Inflammatory macrophage treated with lipopolysaccharide for 1 hour (primary cell): ENCODE data around the gene MAPKAPK3.

Experiments used
- DNase-seq, 2 donors: peaks; one replicate each; pipeline ENCODE4 v3.0.0-alpha.2; 2020 to 2022

MAPKAPK3 gene

DNA sequence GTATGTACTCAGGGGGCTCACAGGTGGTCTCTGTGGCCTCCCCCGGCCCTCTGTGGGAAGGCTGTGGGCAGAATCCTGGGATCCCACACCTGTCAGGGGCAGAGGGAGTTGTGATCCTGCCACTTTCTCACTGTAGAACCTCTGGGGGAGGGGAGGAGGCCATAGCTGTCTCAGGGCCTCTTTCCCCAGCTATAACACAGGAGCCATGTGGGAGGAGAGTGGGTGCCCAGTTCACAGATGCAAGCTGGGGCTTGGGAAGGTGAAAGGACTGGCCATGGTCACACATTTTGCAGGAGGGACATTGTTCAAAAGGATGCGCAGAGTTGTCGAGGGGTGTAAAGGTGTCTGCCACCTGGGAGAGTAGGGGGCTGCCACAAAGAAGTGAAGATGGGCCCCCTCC lies 11.7 kb downstream of the MAPKAPK3 start:
- no peak for DNase-seq

DNA sequence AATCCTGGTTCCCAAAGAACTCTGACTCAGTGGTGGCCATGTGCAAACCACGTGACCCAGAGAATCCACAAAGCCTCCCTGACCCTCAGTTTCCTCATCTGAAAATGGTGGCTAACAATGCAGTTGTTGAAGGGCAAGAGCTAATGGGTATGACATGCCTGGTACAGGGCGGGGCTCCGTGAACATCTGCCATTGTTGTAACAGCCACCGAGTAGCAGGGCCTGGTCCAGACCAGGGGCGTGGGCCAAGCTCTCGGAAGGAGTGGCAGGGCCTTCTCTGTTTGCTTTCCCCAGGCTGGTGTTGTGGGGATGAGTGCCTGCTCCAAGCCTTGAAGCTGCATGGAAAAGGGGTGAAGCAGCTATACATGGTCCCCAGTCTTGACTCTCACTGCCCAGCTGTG lies 13.4 kb downstream of the MAPKAPK3 start:
- DNase-seq = no peak

DNA sequence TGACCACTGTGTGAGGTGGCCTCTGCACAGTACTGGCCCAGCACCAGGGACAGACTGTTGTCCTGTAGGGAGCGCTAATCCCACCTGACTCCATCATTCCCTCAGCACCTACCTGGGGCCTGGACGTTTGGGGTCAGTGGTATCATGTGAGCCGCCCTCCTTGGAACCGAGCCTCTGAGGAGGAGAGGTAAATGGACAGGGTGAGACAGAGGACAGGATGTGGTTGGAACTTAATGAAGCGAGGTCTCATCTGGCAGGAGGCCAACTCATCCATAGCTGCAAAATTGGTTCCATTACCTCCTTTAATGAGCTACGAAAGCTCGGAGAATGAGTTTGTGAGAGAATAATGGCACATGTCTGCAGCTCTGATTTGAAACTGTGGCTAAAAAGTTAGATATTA lies 13.9 kb downstream of the MAPKAPK3 start:
- DNase-seq = no peak

DNA sequence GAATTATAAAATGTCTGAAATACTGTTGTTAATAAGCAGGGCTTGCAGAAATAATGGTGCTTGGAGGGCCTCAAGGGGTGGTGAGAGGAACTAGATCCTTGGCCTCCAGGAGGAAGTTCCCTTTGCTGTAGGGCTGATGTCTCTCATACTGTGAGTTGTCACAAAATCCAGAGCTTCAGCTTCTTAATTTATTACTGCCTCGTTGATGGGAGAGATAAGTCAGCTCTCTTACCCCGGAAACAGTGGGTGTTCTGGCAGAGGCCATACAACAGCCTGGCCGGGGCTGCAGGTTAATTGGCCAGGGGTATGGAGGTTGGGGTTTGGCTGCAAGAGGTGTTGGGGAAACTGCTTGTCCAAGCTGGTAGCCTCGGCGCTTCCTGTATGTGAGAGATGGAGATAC lies 15.5 kb downstream of the MAPKAPK3 start:
- DNase-seq = peak; percentile 58 to 64

DNA sequence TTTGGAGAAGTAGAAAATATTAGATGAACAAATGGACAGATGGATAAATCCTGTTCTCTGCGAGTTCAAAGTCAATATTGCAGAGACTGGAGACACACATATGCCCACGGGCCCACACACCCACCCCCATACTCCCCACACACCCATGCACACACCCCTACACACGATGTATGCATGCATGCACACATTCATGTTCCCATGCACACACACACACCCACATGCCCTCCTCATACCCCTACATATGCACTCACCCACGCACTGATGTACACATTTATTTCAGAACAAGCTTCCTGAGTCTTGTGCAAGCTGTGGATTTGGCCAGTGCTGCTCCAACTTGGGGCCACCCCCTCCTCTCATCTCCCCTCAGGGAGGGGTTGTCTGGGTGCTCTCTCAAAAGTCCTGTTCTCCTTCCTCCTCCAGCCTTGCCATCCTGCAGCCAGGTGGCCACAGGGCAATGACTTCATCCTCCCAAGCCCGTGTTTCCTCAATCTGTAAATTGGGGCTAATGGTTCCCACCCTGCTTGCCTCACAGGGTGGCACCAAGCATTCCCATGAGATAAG lies 16.4 kb downstream of the MAPKAPK3 start:
- peak in 1 of 2 donors; percentile 39 for DNase-seq

DNA sequence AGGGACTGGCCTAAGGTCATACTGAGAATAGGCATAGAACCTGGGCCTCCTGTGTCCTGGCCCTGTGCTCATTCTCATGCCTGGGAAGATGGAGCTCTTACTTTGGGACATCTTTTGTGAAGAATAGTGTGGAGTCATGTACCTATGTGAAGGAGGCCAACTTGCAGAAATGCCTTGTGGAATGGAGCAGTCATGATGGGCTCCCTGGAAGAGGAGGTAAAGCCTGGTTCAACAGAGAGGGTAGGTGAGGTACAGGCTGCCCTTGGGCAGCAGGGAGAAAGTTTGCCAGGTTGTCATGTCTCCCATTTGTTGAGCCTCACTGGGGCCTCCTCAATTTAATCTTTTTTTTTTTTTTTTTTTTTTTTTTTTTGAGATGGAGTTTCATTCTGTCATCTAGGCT lies 18.1 kb downstream of the MAPKAPK3 start:
- no peak for DNase-seq

DNA sequence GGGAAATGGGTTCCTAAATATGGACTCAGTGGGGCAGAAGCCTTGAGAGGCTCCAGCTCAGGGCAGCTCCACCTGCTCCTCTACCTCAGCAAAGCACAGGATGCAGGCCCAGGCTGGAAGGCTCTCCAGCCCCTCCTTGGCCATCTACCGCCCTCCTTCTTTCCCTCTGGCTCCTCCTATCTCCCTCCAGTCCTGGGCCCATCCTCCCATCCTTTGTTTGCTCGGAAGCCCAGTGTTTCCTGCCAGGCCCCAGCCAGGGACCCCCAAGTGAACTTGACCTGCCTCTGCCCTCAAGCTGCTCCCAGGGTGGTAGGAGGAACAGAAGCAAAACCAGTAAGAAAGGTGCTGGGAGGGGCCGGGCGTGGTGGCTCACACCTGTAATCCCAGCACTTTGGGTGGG lies 20.1 kb downstream of the MAPKAPK3 start:
- DNase-seq = no peak

DNA sequence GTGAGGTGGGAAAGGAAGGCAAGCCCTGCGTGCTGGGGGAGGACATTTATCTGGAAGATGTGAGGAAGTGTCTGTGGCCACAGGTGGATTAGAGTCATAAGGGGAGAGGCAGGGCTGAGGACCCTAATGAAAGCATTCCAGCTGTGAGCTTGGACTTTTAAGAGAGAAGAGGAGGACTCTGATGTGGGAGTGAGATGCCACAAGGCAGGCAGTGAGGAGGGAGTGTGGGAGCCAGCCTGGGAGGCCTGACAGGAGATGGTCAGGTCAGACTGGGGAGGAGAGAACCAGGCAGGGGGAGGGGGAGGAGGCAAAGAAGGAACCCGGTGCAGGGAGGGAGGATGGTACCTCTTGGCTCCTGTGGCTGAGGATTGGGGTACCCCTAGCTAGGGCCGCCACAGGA lies 21.0 kb downstream of the MAPKAPK3 start:
- no peak for DNase-seq

DNA sequence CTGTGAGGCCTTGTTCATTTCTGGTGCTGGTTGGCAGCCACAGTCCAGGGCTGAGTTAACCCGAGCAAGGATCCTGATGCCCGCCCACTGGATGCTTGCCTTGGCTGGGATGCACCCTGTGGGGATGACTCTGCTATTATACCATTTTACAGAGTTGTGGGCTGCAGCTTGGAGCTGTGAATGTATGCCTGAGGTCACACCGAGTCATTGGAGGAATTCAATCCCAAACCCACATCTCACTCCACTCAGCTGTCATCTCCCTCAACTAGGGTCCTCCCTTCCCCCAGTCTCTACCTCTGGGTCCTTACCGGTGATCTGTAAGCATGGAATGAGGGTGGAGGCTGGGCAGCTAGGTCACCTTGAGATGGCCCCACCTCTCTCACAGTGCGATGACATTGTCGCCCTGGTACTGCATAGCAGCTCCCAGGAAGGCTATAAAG lies 22.1 kb downstream of the MAPKAPK3 start:
- peak in 1 of 2 donors; percentile 49 for DNase-seq

DNA sequence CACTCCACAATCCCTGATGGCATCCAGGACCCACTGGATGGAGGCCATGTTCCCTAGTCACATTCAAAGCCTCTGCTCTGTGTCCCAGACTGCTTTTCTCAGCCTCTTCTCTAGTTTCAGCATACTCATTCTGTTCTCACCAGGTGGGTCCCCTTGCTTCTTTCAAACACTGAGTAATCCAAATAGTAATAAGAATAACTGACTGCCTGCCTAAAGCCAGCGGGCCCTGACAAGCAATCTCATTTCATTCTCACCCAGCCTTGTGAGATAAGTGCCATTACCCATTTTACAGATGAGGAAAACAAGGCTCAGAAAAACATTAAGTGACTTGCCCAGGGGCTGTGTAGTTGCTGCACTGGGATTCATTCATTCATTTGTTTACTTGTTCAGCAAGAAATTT lies 25.4 kb downstream of the MAPKAPK3 start:
- DNase-seq = no peak

DNA sequence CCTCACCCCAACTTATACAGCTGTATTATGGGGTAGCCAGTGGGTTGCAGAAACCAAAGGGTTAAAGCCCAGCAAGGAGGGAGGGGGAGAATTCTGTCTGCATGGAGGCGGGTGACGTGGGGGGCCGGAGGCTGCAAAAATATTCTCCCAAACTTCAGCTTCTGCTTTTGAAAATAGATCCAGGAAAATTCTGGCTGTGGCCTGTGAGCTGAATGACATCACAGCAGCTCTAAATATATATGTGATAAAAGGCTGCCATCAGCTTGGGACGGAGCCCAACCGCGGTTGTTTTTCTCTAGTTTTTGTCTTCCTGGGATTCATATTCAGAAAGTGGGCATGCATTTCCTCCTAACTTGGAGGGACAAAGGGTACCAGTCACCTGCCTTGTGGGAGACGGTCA lies 27.6 kb downstream of the MAPKAPK3 start:
- DNase-seq = no peak

DNA sequence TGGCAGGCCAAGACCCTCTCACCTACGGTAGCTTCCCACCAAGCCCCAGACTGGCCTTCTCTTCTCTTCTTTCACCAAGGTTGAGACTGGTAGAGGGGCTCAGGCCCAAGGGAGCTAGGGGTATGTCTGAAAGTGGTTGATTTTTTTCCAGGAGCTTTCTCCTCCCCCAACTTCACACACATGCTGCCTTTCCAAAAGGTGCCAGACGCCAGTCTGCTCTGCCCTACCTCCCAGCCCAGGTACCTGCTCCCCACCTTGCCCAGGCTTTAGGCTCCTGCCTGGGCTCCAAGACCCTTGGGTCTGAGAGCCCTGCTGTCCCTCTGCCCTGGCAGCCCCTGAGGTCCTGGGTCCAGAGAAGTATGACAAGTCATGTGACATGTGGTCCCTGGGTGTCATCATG lies 28.4 kb downstream of the MAPKAPK3 start:
- DNase-seq = no peak

DNA sequence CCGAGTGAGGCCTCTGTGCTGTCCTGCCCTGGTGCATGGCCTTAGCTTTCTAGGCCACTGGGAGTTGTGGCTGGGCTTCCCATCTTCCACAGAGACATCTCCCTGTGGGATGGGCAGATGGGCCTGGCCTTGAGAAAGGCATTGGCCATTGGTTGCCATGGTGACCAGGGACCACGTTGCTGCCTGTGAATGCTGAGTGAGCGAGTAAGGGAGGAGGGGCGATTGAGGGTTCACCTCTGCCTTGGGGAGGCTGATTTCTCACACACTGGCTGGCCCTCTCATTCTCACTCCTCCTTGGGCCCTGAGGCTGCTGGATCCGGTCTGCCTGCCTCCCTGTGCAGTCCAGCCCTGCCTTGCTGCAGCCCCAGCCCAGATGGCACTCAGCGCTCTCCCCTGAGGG lies 31.4 kb downstream of the MAPKAPK3 start:
- DNase-seq = no peak

DNA sequence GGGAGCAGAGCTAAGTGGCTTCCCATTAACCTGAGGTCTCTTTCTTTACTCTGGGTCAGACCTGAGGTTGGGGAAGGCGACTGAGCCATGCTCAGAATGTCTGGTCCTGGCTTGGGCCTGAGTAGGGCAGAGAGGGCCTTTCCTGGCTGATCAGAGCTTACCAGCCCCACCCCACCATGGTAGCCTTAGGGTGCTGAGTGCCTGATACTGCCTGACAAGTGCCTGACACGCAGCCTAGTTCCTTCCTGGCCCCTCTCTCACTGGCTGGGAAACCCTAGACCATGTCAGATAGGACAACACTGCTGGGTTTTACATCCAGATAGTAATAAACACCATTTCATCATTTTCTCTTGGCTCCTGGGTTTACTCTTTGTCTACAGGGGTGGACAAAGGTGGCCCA lies 32.0 kb downstream of the MAPKAPK3 start:
- no peak for DNase-seq

DNA sequence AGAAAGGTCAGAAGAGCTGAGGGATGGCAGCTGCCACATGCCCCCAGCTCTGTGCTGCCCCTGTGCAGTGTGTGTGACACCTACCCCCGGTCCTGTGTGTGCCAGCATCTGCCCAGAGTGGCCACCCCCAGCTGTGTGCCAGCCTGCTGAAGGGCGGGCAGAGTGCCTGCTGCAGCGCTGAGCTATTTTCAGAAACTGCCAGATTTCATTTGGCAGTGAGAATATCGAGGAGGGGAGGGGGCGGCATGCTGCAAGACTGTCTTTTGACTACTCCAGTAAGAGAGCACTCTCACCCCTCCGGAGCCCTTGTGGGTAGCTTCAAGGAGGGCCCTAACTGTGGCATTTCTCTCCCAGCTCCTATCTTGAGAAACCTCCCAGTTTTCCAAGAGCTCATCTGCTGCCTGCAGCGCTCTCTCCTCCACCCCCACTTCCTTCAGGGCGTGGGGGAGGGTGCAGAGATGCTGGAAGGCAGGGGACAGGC lies 32.5 kb downstream of the MAPKAPK3 start:
- no peak for DNase-seq

DNA sequence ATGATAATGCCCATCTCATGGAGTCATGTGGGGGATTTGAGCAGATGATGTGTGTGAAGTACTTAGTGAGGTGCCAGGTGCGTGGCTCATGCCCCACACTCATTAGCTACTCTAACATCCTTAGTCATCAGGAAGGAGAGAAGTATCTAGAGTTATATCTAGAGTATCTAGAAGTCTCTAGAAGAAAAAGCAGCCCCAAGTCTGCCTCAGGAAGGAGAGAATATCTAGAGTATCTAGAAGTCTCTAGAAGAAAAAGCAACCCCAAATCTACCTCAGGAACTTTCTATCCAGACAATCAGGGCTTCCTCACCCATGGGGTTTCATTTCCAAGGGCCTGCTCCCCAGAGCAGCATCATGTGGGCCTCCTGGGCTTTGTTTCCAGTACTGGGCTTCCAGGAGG lies 33.1 kb downstream of the MAPKAPK3 start:
- no peak for DNase-seq

DNA sequence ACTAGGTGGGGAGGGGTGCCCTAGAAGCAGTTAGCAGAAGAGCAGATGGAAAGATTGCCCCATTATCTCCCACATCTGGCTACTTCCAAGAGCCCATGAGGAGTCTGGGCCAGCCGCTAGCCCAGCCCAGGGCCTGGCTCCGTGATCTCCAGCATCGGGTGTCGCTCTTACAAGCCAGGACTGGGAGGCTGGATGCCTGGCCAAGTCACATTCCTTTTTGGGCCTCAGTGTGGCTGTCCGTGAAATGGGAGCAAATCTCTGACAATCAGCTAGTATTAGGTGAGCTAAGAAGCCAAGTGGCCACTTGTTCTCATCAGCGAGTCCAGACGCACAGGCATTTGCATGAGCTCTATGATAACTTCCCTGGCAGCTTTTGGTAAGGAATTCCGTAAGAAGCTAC lies 34.5 kb downstream of the MAPKAPK3 start:
- no peak for DNase-seq

DNA sequence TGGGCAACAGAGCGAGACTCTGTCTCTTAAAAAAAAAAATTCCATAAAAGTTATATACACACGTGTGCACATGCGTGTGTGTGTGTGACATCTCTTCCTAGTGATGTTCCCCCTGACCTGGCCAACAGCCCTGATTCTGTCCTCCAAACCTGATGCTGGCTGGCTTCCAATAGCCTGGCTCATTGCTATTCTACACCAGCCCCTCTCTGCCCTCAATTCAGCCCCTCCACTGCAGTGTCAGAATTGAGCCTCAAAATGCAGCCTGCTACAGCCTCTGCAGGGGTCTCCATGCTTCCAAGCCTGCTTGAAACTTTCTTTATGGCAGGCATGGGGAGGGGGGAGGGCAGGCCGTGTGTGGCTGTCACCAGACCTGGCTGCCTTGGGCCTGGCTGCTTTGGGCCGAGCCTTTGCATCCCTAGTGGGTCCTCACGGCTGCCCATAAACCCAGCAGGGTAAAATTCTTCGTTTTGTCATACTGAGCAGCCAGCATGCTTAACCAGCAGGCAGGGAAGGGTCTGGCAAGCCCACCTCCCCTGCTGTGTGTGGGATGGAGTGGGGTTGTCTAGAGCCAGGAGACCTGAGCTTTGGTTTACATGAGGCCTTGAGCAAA lies 35.1 kb downstream of the MAPKAPK3 start:
- no peak for DNase-seq

DNA sequence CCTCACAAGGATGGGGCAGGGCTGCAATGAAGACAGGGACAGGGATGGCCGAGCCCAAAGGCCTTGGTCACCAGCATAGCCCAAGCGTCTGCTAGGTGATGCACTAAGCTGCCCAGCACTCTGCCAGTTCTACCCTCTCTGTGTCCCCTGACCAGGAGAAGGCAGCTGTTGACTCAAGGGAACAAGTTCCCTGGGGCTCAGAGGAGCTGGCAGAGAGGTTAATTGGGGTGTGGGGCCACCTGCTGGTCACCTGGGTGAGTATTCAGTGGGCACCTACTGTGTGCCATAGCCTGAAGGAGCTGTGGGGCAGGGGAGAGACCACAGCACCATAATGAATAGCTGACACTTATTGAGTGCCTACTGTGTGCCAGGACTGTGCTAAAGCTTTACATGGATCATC lies 35.8 kb downstream of the MAPKAPK3 start:
- peak in 1 of 2 donors; percentile 15 for DNase-seq

DNA sequence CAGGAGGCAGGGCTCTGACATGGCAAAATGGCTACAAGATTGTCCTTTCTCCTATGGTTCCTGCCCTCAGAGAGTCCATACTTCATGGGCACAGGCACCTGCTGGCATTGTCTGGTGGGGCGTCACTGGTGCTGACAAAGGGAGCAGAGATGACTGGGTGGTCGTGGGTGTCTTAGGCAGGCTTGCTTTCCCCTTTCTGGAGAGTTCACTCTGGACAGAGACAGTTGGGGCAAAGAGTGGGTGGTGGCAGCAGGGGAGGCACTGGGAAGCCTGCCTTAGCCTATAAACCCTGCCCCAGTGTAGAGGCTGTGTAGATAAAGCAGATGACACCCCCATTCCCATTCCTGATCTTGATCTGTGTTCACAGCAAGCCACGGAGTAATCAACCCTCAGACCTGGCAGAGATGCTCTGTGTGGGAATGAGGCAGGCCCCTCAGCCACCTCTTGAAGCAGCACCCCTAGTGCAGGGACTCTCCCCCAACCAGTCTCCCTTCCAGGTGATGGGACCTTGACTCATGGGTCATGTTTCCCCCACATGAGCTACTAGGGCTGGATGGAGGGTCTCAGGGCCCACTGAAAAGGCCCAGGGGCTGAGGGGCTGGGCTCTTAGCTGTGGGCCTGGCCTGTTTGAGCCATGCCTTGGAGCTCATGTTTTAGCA lies 37.1 kb downstream of the MAPKAPK3 start:
- DNase-seq = no peak

DNA sequence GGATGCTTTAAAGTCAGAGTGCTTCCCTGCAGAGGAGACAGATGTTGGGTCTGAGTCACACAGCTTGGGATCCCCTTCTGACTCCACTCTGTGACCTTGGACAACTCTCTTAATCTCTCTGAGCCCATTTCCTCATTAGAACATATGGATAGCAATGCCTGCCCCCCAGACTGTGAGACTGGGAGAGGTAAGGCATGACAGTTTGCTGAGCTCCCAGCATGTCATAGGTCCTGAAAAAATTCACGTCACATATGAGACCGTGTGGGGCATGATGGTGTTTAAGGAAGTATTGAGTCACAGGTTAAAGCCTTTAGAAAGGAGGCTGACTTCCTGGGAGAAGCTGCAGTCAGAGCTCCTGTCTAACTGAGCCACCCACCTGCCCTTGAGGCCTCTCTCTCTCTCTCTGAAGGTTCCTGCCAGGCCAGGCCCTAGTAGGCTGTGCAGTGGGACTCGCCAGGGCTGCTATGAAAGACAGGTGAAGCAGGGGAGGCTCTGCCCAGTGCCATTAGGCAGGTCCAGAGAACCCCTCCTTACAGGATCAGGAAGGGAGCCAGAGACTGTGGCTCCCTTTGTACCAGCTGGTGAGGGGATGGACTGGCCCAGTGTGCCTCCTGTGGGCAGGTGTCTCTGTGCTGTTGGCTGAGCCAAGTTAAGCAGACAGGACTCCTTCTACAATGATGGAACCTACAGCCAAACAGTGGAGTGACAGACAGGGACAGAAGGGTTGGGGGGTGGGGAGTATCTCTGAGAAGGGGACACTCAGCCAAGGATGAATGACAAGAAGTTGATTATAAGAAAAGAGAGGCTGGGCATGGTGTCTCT lies 38.3 kb downstream of the MAPKAPK3 start:
- peak in 1 of 2 donors; percentile 63 for DNase-seq

DNA sequence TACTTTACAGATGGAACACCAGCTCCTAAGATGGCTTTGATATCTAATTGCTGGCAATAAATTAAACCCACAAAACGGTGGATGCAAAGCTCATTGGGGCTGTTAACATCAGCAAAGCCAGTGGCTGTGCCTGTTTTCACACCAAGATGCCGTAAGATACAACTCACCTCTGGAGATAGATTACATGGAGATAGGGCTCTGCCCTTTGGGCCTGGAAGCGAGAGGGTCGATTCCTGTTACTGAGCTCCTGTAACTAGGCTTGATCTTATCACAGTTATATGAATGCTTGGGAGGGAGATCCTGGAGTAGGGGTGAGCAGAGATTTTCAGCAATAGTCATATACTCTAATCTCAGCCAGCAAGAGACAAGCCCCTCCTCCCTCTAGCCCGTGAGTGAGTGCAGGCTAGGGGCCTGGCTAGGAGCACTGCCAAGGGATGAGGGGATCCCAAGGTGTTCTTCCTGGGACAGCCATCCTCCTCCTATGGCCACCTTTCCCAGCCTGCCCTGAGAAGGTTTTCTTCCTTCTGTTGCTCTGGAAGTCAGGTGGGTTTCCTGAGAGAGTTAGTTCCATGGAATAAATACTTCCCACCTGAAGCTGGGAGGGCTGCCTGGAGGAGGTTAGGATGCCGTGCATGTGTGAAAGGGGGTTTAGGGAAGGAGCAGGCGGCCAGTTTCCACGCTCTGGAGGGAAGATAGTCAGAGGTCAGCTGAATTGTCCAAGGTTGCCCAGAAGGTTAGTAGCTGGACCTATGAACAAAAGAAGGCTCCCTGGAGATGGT lies 39.7 kb downstream of the MAPKAPK3 start:
- no peak for DNase-seq

DNA sequence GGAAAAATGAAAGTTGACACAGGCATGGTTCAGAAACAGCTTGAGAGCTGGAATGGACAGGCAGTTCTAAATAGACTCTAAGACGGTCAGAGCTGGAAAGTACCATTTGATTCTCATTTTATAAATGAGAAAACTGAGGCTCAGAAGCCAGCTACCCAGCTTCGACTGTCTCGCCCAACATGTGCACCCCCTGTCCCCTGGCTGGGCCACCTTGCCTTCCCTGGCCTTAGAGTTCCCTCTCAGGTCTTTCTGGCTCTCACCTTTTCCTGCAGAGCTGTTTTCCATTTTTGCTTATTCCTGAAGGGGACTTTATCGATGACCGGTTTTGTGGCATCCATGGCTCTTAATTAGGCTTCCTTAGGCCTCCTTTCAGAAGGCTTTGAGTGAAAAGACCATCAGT lies 40.5 kb downstream of the MAPKAPK3 start:
- DNase-seq = no peak
